Loucy (cell line): Measurements from ENCODE around the gene HS3ST4.
"Not testable (repeated sequence)": the region's sequence is repeated elsewhere in the genome, so short reads cannot be mapped to it uniquely, and the experiment has no call there.

Experiments
- H2AFZ ChIP-seq: fragments of 200-600 bp; sonication (generic); 2 replicates; pipeline ENCODE4 v1.6.0; 2016; ENCODE audit warnings: antibody characterized with exemption, mild to moderate bottlenecking, low read length, moderate library complexity
- H3F3A ChIP-seq: fragments of 200-600 bp; 2 replicates; pipeline ENCODE4 v1.6.0; 2016; ENCODE audit warnings: antibody characterized with exemption, low read depth, mild to moderate bottlenecking
- H3K27me3 ChIP-seq: fragments of 200-600 bp; sonication (generic); 2 replicates; pipeline ENCODE4 v1.6.1; 2014; ENCODE audit warnings: low read length, mild to moderate bottlenecking; ENCODE audit not compliant: insufficient read depth, poor library complexity, severe bottlenecking
- H3K36me3 ChIP-seq: fragments of 200-600 bp; sonication (generic); 2 replicates; pipeline ENCODE4 v1.6.1; 2016; ENCODE audit warnings: low read length; ENCODE audit not compliant: insufficient read depth
- H3K4me1 ChIP-seq: fragments of 200-600 bp; sonication (generic); 2 replicates; pipeline ENCODE4 v1.5.1; 2014; ENCODE audit warnings: low read length, mild to moderate bottlenecking; ENCODE audit not compliant: insufficient read depth, poor library complexity, severe bottlenecking
- H3K4me2 ChIP-seq: fragments of 200-600 bp; sonication (generic); 2 replicates; pipeline ENCODE4 v1.6.0; 2014; ENCODE audit warnings: antibody characterized with exemption, low read length, low read depth, mild to moderate bottlenecking; ENCODE audit not compliant: poor library complexity, severe bottlenecking
- H3K4me3 ChIP-seq: fragments of 200-600 bp; sonication (generic); 2 replicates; pipeline ENCODE4 v1.5.1; 2014; ENCODE audit warnings: low read length, mild to moderate bottlenecking, mixed read lengths; ENCODE audit not compliant: poor library complexity, severe bottlenecking
- H3K79me2 ChIP-seq: fragments of 200-600 bp; sonication (generic); 2 replicates; pipeline ENCODE4 v1.6.1; 2014; ENCODE audit warnings: low read length; ENCODE audit not compliant: insufficient read depth
- H3K9ac ChIP-seq: fragments of 200-600 bp; sonication (generic); 2 replicates; pipeline ENCODE4 v1.6.0; 2014; ENCODE audit warnings: mild to moderate bottlenecking, low read depth, low read length, moderate library complexity; ENCODE audit not compliant: poor library complexity, severe bottlenecking
- H3K9me2 ChIP-seq: fragments of 200-600 bp; sonication (generic); replicated peaks from 2 replicates; pipeline ENCODE4 v1.6.1; 2016; ENCODE audit warnings: low read depth, low read length, mixed read lengths
- H3K9me3 ChIP-seq: fragments of 200-600 bp; sonication (generic); 2 replicates; pipeline ENCODE4 v1.6.1; 2014; ENCODE audit warnings: mild to moderate bottlenecking, antibody characterized with exemption, low read length, low read depth; ENCODE audit not compliant: insufficient read depth
- H4K20me1 ChIP-seq: fragments of 200-600 bp; sonication (generic); 2 replicates; pipeline ENCODE4 v1.6.0; 2014; ENCODE audit warnings: antibody characterized with exemption, low read length, mild to moderate bottlenecking; ENCODE audit not compliant: insufficient read depth, poor library complexity, severe bottlenecking
- CTCF ChIP-seq: fragments of 200-600 bp; sonication (generic); conservative IDR thresholded peaks from 2 replicates; pipeline ENCODE4 v1.5.1; 2014; ENCODE audit warnings: mild to moderate bottlenecking, antibody characterized with exemption, low read length
- EZH2phosphoT487 ChIP-seq: fragments of 200-600 bp; IDR thresholded peaks from 2 replicates; pipeline ENCODE4 v1.6.1; 2018; ENCODE audit warnings: antibody characterized with exemption, mild to moderate bottlenecking, moderate library complexity, borderline replicate concordance

Gene HS3ST4

GRCh38 chr16:25764466-25764865, 72.7 kb downstream of the HS3ST4 start:
- Histone ChIP-seq H3K27me3 (no peaks in the 10 kb centered on the region), H2AFZ (no peak overlapping the region), H4K20me1 (no peaks in the 10 kb centered on the region), H3K9ac (no peak overlapping the region), H3K4me3 (no peak overlapping the region), H3K36me3 (no peaks in the 10 kb centered on the region), H3K9me2 (no peaks in the 10 kb centered on the region), H3K9me3 (peaks cover 8% of the 10 kb centered on the region; the same call in 1 of the 2 replicates), H3K4me2 (no peak overlapping the region), H3K79me2 (no peaks in the 10 kb centered on the region), H3K4me1 (no peaks in the 10 kb centered on the region), H3F3A (no peaks in the 10 kb centered on the region)
- TF ChIP-seq EZH2phosphoT487 = no peak
- TF ChIP-seq CTCF = no peak

GRCh38 chr16:25771216-25771615, 79.5 kb downstream of the HS3ST4 start:
- H3F3A ChIP-seq = no peaks in the 10 kb centered on the region
- no peaks in the 10 kb centered on the region for H3K27me3 ChIP-seq
- TF ChIP-seq CTCF (no peak), EZH2phosphoT487 (no peak)
- H3K4me2 ChIP-seq = no peak overlapping the region
- no peaks in the 10 kb centered on the region; the same call in 1 of the 2 replicates for H3K9me3 ChIP-seq
- H3K4me1 ChIP-seq = no peaks in the 10 kb centered on the region
- no peak overlapping the region for H3K9ac ChIP-seq
- H3K36me3 ChIP-seq = no peaks in the 10 kb centered on the region
- no peaks in the 10 kb centered on the region for H3K79me2 ChIP-seq
- H2AFZ ChIP-seq = no peak overlapping the region
- H3K4me3 ChIP-seq = no peak overlapping the region
- no peaks in the 10 kb centered on the region for H3K9me2 ChIP-seq
- H4K20me1 ChIP-seq = no peaks in the 10 kb centered on the region

GRCh38 chr16:25771812-25772568, 80.2 kb downstream of the HS3ST4 start:
- Histone ChIP-seq H3K4me3 (no peak overlapping the region), H3K4me1 (no peaks in the 10 kb centered on the region), H2AFZ (no peak overlapping the region), H3K9ac (no peak overlapping the region), H3K27me3 (no peaks in the 10 kb centered on the region), H3K9me3 (no peaks in the 10 kb centered on the region; the same call in 1 of the 2 replicates), H3K36me3 (no peaks in the 10 kb centered on the region), H3F3A (no peaks in the 10 kb centered on the region), H4K20me1 (no peaks in the 10 kb centered on the region), H3K4me2 (no peak overlapping the region), H3K79me2 (no peaks in the 10 kb centered on the region), H3K9me2 (no peaks in the 10 kb centered on the region)
- TF ChIP-seq CTCF (no peak), EZH2phosphoT487 (no peak)

- not testable (repeated sequence) for H3K4me3 ChIP-seq, H3K4me2 ChIP-seq, H3K27me3 ChIP-seq, H3K4me1 ChIP-seq, H3K79me2 ChIP-seq, H3K36me3 ChIP-seq, H3K9me2 ChIP-seq, H4K20me1 ChIP-seq, H3F3A ChIP-seq, H3K9me3 ChIP-seq, H3K9ac ChIP-seq, H2AFZ ChIP-seq
These were observed 84.5 kb downstream of the HS3ST4 start for GRCh38 chr16:25776214-25776613.
